HepG2 (cell line): ENCODE results near the gene POU2F1. TPM values are rescaled to one million over a fixed set of nuclear protein-coding genes. Genes with fewer than 3 reads are reported as not detected.

Source experiments
- ATAC-seq: fragments of 200-7000 bp; cut with Tn5 transposase; 3 replicates; pipeline ENCODE4 v1.9.1; 2020; ENCODE audit warnings: mild to moderate bottlenecking, moderate library complexity
- BruUV-seq: library from RNA; stranded (reverse); fragments of 400-500 nt; replicated peaks from 2 replicates; lab custom pipeline; 2021; lab: Mats Ljungman, UMichigan
- CTCF ChIA-PET: fragments of 300-600 bp; formaldehyde crosslinking; extraction: SDS; loops from one replicate; lab custom pipeline; 2021; ENCODE audit warnings: low total read pairs, inconsistent platforms, low intra/inter-chr PET ratio; lab: Yijun Ruan, JAX
- POLR2A ChIA-PET: fragments of 350-600 bp; sonication (Branson Sonifier 250); formaldehyde crosslinking; loops from one replicate; lab custom pipeline; 2020; ENCODE audit warnings: antibody characterized with exemption, inconsistent platforms; lab: Yijun Ruan, JAX
- DNase-seq: peaks from one replicate; pipeline ENCODE4 v3.0.0-alpha.2; 2015; ENCODE audit warnings: low spot score
- FAIRE-seq: peaks from 3 replicates; lab custom pipeline; 2011; peaks lifted over from hg19 to GRCh38; lab: Jason Lieb, UNC
- H2AFZ ChIP-seq: one replicate; pipeline ENCODE4 v1.6.1; 2011; ENCODE audit warnings: low read length, inconsistent platforms
- H3K27ac ChIP-seq: fragments of 300-600 bp; 3 replicates; pipeline ENCODE4 v1.8.0; 2011; ENCODE audit warnings: mixed run types, mild to moderate bottlenecking, mixed read lengths, low read length, inconsistent platforms; ENCODE audit not compliant: insufficient read depth; ENCODE audit errors: extremely low read length
- H3K27me3 ChIP-seq, 2 experiments: fragments of 200-600 bp in 1 of 2; 2 replicates in 1 of 2; 3 replicates in 1 of 2; pipeline versions ENCODE4 v1.6.0 to v1.8.0; 2011; ENCODE audit warnings: low read length in 2 of 2, mild to moderate bottlenecking in 2 of 2, moderate library complexity in 2 of 2, inconsistent platforms in 1 of 2; ENCODE audit not compliant: insufficient read depth in 2 of 2, control insufficient read depth in 1 of 2
- H3K36me3 ChIP-seq, 2 experiments: fragments of 200-600 bp in 1 of 2; replicated peaks in 1 of 2; 2 replicates in 1 of 2; 3 replicates in 1 of 2; pipeline versions ENCODE4 v1.5.1 to v1.8.0; 2011; ENCODE audit warnings: low read length in 2 of 2, inconsistent platforms in 1 of 2; ENCODE audit not compliant: insufficient read depth in 2 of 2, control insufficient read depth in 1 of 2
- H3K4me1 ChIP-seq: 2 replicates; pipeline ENCODE4 v1.5.1; 2012; ENCODE audit warnings: low read length, inconsistent platforms; ENCODE audit not compliant: insufficient read depth
- H3K4me2 ChIP-seq: 2 replicates; pipeline ENCODE4 v1.6.0; 2011; ENCODE audit warnings: low read depth, low read length, inconsistent platforms
- H3K4me3 ChIP-seq, 3 experiments: fragments of 200-600 bp in 1 of 3; sonication (generic), shearing (Covaris generic) in 1 of 3; replicated peaks in 1 of 3; 2 replicates each; pipeline ENCODE4 v1.5.1; 2011 to 2016; ENCODE audit warnings: low read length in 3 of 3, inconsistent platforms in 2 of 3, low read depth in 2 of 3, mild to moderate bottlenecking in 2 of 3, control low read depth in 1 of 3, mixed read lengths in 1 of 3; ENCODE audit not compliant: insufficient read depth in 1 of 3
- H3K79me2 ChIP-seq: one replicate; pipeline ENCODE4 v1.6.1; 2011; ENCODE audit warnings: low read length, inconsistent platforms; ENCODE audit not compliant: insufficient read depth
- H3K9ac ChIP-seq: 2 replicates; pipeline ENCODE4 v1.6.0; 2011; ENCODE audit warnings: mild to moderate bottlenecking, low read depth, low read length, inconsistent platforms; ENCODE audit not compliant: insufficient read depth
- H3K9me3 ChIP-seq: 2 replicates; pipeline ENCODE4 v1.5.1; 2012; ENCODE audit warnings: mild to moderate bottlenecking, low read length
- H4K20me1 ChIP-seq: 2 replicates; pipeline ENCODE4 v1.6.0; 2011; ENCODE audit warnings: inconsistent platforms, mild to moderate bottlenecking, low read length, moderate library complexity; ENCODE audit not compliant: insufficient read depth
- HBP1 ChIP-seq: IDR thresholded peaks from 2 replicates; pipeline ENCODE4 v1.6.1; 2016; ENCODE audit warnings: low read depth, control low read depth
- KDM2A ChIP-seq: sonication (generic); formaldehyde crosslinking; IDR thresholded peaks from 2 replicates; pipeline ENCODE4 v1.4.0; 2020; ENCODE audit warnings: low read depth, missing genetic modification reagents, borderline replicate concordance
- MBD4 ChIP-seq: IDR thresholded peaks from 2 replicates; pipeline ENCODE4 v1.6.1; 2012; ENCODE audit warnings: low read length, inconsistent platforms, borderline replicate concordance
- NFKB2 ChIP-seq: sonication (generic); formaldehyde crosslinking; IDR thresholded peaks from 2 replicates; pipeline ENCODE4 v1.4.0; 2020; ENCODE audit warnings: missing genetic modification reagents, borderline replicate concordance
- RXRB ChIP-seq: IDR thresholded peaks from 2 replicates; pipeline ENCODE4 v1.6.1; 2016; ENCODE audit warnings: borderline replicate concordance, missing genetic modification reagents, missing compliant biosample characterization
- SUZ12 ChIP-seq: fragments of 150-350 bp; IDR thresholded peaks from 2 replicates; pipeline ENCODE4 v1.6.1; 2014; ENCODE audit warnings: low read depth, low read length
- ZBTB26 ChIP-seq: IDR thresholded peaks from 2 replicates; pipeline ENCODE4 v1.6.1; 2016; ENCODE audit warnings: missing compliant biosample characterization, missing genetic modification reagents, borderline replicate concordance
- ZBTB38 ChIP-seq: sonication (generic); formaldehyde crosslinking; IDR thresholded peaks from 2 replicates; pipeline ENCODE4 v1.5.1; 2020; ENCODE audit warnings: mild to moderate bottlenecking, missing genetic modification reagents
- ZNF318 ChIP-seq: sonication (generic); formaldehyde crosslinking; IDR thresholded peaks from 2 replicates; pipeline ENCODE4 v1.4.0; 2020; ENCODE audit warnings: mild to moderate bottlenecking, missing genetic modification reagents
- ZNF572 ChIP-seq: sonication (generic); formaldehyde crosslinking; IDR thresholded peaks from 2 replicates; pipeline ENCODE4 v1.5.1; 2020; ENCODE audit warnings: mild to moderate bottlenecking, missing genetic modification reagents
- in situ Hi-C: cut with HindIII; loops from 2 replicates; pipeline ENCODE4 v1.10.0; 2017; ENCODE audit warnings: low pct_unique_long_range_greater_than_20kb; ENCODE audit not compliant: extremely low pct_ligation_motif_present
- intact Hi-C: fragments of 100-400 bp; cut with micrococcal nuclease; formaldehyde crosslinking; loops from one replicate; pipeline ENCODE4 v1.10.0; 2022; ENCODE audit not compliant: unreplicated experiment
- polyA plus RNA-seq, 8 experiments: library from polyadenylated mRNA; depleted of rRNA in 3 of 8; stranded (reverse) in 7 of 8; unstranded in 1 of 8; fragments of >200 nt; fragmentation: Illumina TruSeq in 4 of 8; extraction: Trizol in 4 of 8; gene quantifications; 2 replicates each; pipeline versions ENCODE4 v1.2.1 to v1.2.3, GENCODE V29; 2011 to 2016; ENCODE audit warnings: low read depth in 4 of 8, missing spikeins in 1 of 8, mixed read lengths in 1 of 8; ENCODE audit not compliant: insufficient read depth in 1 of 8
- total RNA-seq, 5 experiments: library from RNA; depleted of rRNA; stranded (reverse); fragments of >200 nt; fragmentation: Illumina TruSeq; extraction: Trizol; gene quantifications; 2 replicates each; pipeline ENCODE4 v1.2.3, GENCODE V29; 2016; ENCODE audit warnings: low read depth in 1 of 5
- TF ChIP-seq, protein P1 (sequence below): IDR thresholded peaks from 2 replicates; pipeline ENCODE4 v1.6.1; 2012; ENCODE audit warnings: low read depth, low read length, improper control_type of control experiment

POU2F1 gene
- total and polyA plus RNA-seq, 2 of the 13 experiments (the other 11 are each of a cell fraction or from before 2014, with no cell fraction given): 10.2 to 13.0 TPM

DNA sequence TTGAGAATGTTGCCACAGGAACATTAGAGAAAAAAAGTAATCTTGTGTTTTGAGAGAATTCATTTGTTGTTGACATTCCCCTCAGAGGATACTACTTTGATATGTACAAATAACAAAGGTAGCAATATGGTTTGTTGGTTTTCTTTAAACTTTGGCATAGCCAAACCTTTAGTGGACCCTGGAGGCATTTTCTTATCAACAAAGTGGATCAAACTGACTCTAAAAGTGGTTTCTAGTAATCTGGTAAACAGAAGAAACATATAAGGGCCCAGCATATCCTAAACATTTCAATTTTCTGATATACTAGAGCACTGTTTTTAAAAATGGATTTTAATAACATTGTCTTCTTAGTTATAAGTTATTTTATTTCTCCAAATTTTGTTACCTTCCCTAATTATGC lies 29.8 kb downstream of the POU2F1 start:
- intact Hi-C loops (no loop called here), in situ Hi-C loops (loop anchor here (25.0 kb wide), 1 partner anchor 287 kb away; no protein-coding TSS in a partner anchor)
- no peak overlapping the region for H3K27ac ChIP-seq
- H3K9ac ChIP-seq: no peak overlapping the region
- no peak overlapping the region for H2AFZ ChIP-seq
- H3K36me3 ChIP-seq: no peaks in the 10 kb centered on the region
- no peaks in the 10 kb centered on the region for H3K27me3 ChIP-seq
- TF ChIP-seq ZNF318 (CRISPR knock-in tag) (no peak), KDM2A (no peak), HBP1 (CRISPR knock-in tag) (no peak), ZBTB26 (CRISPR knock-in tag) (no peak), ZBTB38 (no peak), ZNF572 (CRISPR knock-in tag) (no peak), SUZ12 (no peak), MBD4 (no peak), RXRB (CRISPR knock-in tag) (no peak), NFKB2 (CRISPR knock-in tag) (no peak)
- TF ChIP-seq, protein P1, sequence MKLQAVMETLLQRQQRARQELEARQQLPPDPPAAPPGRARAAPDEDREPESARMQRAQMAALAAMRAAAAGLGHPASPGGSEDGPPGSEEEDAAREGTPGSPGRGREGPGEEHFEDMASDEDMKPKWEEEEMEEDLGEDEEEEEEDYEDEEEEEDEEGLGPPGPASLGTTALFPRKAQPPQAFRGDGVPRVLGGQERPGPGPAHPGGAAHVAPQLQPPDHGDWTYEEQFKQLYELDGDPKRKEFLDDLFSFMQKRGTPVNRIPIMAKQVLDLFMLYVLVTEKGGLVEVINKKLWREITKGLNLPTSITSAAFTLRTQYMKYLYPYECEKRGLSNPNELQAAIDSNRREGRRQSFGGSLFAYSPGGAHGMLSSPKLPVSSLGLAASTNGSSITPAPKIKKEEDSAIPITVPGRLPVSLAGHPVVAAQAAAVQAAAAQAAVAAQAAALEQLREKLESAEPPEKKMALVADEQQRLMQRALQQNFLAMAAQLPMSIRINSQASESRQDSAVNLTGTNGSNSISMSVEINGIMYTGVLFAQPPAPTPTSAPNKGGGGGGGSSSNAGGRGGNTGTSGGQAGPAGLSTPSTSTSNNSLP: no peak
- no peaks in the 10 kb centered on the region for H4K20me1 ChIP-seq
- FAIRE-seq (no peak), DNase-seq (no peak), ATAC-seq (no peak)
- peaks cover 47% of the 10 kb centered on the region for H3K79me2 ChIP-seq
- no peak overlapping the region for H3K4me2 ChIP-seq
- BruUV-seq: no TSS peak
- POLR2A ChIA-PET: no interaction called here
- no peaks in the 10 kb centered on the region for H3K9me3 ChIP-seq
- CTCF ChIA-PET: no interaction called here
- H3K4me1 ChIP-seq: peaks cover 16% of the 10 kb centered on the region
- no peak overlapping the region for H3K4me3 ChIP-seq
